Upper lobe of right lung (tissue), 1 donor: ENCODE results near the gene ANTXRL. TPM values are rescaled to one million over a fixed set of nuclear protein-coding genes. Genes with fewer than 3 reads are reported as not detected.
"Not testable (repeated sequence)": the region's sequence is repeated elsewhere in the genome, so short reads cannot be mapped to it uniquely, and the experiment has no call there.

Source experiments
- ATAC-seq: fragments of 200-7000 bp; cut with Tn5 transposase; one replicate; pipeline ENCODE4 v1.9.1; 2020; ENCODE audit warnings: mild to moderate bottlenecking, moderate library complexity
- DNase-seq: peaks from one replicate; pipeline ENCODE4 v3.0.0-alpha.2; 2020
- H3K27ac ChIP-seq: fragments of 200-600 bp; one replicate; pipeline ENCODE4 v1.8.0; 2022
- H3K27me3 ChIP-seq: fragments of 200-600 bp; one replicate; pipeline ENCODE4 v1.8.0; 2022; ENCODE audit warnings: mild to moderate bottlenecking
- H3K36me3 ChIP-seq: fragments of 200-600 bp; one replicate; pipeline ENCODE4 v1.8.0; 2022
- H3K4me1 ChIP-seq: fragments of 200-600 bp; one replicate; pipeline ENCODE4 v1.8.0; 2022
- H3K4me3 ChIP-seq: fragments of 200-600 bp; one replicate; pipeline ENCODE4 v1.8.0; 2022; ENCODE audit warnings: mild to moderate bottlenecking
- H3K9me3 ChIP-seq: fragments of 200-600 bp; one replicate; pipeline ENCODE4 v1.8.0; 2022
- intact Hi-C: fragments of 100-400 bp; cut with DNase I; formaldehyde crosslinking; loops from one replicate; pipeline ENCODE4 v1.11.0; 2022
- total RNA-seq: library from RNA; stranded (reverse); fragmentation: NEBNext Ultra II Directional; extraction: Animal tissue kit (Norgen Biotek cat#: 25700); gene quantifications from one replicate; pipeline ENCODE4 v1.2.1, GENCODE V29; 2021
- TF ChIP-seq, protein P1 (sequence below): fragments of 200-600 bp; IDR thresholded peaks from one replicate; pipeline ENCODE4 v1.8.0; 2022; ENCODE audit warnings: antibody characterized with exemption
- donor health status: DM: no; HTN: yes; CAD: no; lungs with severe emphysema.

ANTXRL gene
- total RNA-seq, 1 donor from 2014 or later, result not detected

DNA sequence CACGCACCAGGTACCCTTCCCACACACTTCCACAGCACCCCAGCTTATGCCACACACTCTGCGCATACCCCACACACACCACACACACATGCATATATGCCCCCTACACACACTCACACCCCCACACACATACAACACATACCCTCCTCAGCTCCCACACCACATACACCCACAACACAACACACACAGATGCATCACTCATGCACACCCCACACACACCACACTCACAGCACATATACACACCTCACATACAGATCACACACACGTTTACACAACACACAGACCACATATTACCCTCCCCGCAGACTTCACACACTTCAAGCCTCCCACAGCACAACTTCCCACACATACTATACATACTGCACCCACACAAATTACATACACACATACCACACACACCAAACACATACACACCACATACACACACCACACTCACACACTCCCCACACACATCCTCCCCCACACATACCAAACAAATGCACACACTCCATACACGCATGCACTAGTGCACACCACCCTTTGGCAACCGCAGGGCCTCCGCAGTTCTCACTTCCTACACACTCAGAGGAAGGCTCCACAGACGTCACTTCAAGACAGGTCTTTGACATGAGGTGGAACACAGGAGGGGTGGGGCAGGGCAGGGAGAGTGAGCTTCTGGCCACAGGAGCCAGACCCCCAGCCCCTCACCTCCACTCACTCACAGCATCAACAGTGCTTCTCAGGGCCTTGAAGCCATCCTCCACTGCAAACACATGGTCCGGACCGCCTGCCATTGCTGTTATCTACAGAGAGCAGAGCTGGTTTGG lies 18.5 kb upstream of the ANTXRL start:
- TF ChIP-seq, protein P1, sequence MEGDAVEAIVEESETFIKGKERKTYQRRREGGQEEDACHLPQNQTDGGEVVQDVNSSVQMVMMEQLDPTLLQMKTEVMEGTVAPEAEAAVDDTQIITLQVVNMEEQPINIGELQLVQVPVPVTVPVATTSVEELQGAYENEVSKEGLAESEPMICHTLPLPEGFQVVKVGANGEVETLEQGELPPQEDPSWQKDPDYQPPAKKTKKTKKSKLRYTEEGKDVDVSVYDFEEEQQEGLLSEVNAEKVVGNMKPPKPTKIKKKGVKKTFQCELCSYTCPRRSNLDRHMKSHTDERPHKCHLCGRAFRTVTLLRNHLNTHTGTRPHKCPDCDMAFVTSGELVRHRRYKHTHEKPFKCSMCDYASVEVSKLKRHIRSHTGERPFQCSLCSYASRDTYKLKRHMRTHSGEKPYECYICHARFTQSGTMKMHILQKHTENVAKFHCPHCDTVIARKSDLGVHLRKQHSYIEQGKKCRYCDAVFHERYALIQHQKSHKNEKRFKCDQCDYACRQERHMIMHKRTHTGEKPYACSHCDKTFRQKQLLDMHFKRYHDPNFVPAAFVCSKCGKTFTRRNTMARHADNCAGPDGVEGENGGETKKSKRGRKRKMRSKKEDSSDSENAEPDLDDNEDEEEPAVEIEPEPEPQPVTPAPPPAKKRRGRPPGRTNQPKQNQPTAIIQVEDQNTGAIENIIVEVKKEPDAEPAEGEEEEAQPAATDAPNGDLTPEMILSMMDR, result no peak
- no peaks in the 10 kb centered on the region for H3K4me1 ChIP-seq
- H3K9me3 ChIP-seq, result no peaks in the 10 kb centered on the region
- intact Hi-C loops, result no loop called here
- DNase-seq (no peak), ATAC-seq (no peak)
- no peak overlapping the region for H3K27ac ChIP-seq
- no peaks in the 10 kb centered on the region for H3K27me3 ChIP-seq
- peak overlapping the region; percentile 10 for H3K4me3 ChIP-seq
- H3K36me3 ChIP-seq, result no peaks in the 10 kb centered on the region

DNA sequence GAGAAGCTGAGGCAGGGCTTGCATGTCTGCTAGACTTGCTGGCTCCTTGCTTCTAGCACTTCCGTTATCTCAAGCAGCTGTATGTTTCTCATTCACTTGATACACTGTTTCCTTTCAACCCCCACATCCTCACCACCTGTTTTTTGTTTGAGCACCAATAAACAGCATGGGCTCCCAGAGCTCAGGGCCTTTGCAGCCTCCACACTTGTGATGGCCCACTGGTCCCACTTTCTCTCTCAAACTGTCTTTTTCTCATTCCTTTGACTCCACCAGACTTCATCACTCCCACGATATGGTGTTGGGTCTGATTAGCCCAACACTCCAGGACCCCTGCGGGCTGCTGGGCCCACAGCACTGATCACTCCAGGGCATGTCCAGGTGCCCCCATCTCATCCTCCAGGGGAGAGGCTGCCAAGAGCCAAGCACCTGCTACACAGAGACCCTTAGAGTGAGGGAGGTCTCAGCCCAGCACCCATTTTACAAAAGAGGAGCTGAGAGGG lies 17.2 kb upstream of the ANTXRL start:
- DNase-seq, H3K4me3 ChIP-seq, H3K9me3 ChIP-seq, H3K27me3 ChIP-seq, H3K4me1 ChIP-seq, H3K27ac ChIP-seq, H3K36me3 ChIP-seq, ATAC-seq, intact Hi-C loops: not testable (repeated sequence)

DNA sequence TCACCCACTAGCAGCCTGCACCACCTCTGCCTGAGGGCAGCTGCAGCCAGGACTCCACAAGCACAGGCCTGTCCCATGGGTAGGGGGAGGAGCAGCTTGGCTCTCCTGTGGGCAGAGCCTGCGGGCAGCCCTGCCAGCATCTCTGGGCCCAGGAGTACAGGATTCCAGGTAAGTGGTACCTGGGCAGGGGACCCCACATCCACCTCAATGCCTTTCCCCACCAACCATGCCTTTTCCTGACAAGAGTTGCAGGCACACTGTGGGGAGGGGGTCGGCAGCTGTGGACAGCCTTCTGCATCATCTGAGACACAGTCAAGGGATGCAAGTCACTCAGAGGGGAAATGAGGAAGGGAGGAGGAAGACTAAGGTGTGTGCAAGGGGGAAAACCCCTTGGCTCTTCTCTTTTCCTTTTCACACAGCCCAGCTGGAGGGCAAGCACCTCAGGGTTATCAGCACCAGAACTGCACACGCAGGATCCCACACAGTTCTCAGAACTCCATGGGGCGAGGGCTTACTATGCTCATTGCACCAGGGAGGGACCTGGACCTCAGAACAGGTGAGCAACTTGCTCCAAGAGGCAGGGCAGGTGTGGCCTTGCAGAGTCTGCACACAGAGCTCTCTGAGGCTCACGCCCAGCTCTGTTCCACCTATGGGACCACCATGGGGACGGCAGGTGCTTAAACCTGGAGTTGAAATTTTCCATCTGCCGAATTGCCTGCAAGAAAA lies 16.5 kb upstream of the ANTXRL start:
- Histone ChIP-seq H3K4me1 (no peaks in the 10 kb centered on the region), H3K27ac (no peak overlapping the region), H3K9me3 (no peaks in the 10 kb centered on the region), H3K27me3 (no peaks in the 10 kb centered on the region), H3K4me3 (no peak overlapping the region), H3K36me3 (no peaks in the 10 kb centered on the region)
- intact Hi-C loops, result no loop called here
- TF ChIP-seq, protein P1, result no peak
- ATAC-seq, result no peak
- no peak for DNase-seq

DNA sequence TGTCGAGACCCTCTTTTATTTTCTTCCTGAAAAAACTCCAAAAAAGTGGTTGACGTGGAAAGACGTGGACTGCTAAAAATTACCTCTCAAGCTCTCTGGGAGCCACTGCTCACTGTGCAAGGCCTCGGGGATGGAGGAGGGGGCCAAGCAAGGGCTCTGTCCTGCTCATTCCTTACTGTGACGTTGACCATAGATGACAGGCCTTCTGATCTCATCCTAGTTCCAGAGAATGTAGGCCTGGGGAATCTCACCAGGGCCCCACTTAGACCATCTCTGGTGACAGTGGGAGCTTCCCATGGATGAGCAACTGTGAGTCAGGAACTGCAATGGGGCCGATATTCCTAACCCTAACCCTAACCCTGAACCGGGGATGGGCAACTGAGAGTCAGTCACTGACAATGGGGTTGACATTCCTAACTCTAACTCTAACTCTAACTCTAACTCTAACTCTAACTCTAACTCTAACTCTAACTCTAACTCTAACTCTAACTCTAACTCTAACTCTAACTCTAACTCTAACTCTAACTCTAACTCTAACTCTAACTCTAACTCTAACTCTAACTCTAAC lies 15.8 kb upstream of the ANTXRL start:
- H3K9me3 ChIP-seq, DNase-seq, H3K36me3 ChIP-seq, ATAC-seq, H3K27me3 ChIP-seq, H3K4me3 ChIP-seq, H3K4me1 ChIP-seq, intact Hi-C loops, H3K27ac ChIP-seq: not testable (repeated sequence)

DNA sequence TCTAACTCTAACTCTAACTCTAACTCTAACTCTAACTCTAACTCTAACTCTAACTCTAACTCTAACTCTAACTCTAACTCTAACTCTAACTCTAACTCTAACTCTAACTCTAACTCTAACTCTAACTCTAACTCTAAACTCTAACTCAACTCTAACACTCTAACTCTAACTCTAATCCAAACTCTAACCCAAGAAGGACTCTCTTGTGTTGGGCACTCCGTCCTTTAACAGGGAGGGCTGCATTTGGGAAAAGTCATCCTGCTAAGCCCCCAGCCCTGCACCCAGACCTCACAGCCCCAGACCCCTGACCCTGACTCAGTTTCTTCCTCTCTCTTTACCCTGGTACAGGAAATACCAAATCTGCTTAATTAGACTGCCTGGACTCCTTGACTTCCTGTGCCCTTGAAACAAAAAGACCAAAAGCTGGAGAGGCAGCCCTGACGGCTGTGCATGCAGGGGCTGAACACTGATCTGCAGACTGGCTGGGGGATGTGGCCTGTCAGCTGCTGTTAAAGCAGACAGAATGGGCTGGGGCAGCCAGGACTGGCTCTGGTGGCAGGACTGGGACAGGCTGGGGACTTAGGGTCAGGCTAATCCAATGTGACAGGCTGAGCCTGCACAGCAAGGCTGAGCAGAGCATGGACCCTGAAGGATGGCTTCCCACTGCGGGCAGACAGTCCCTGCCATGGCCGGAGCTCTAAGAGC lies 14.8 kb upstream of the ANTXRL start:
- DNase-seq, H3K4me3 ChIP-seq, H3K4me1 ChIP-seq, H3K36me3 ChIP-seq, H3K27ac ChIP-seq, ATAC-seq, H3K9me3 ChIP-seq, H3K27me3 ChIP-seq, intact Hi-C loops: not testable (repeated sequence)

DNA sequence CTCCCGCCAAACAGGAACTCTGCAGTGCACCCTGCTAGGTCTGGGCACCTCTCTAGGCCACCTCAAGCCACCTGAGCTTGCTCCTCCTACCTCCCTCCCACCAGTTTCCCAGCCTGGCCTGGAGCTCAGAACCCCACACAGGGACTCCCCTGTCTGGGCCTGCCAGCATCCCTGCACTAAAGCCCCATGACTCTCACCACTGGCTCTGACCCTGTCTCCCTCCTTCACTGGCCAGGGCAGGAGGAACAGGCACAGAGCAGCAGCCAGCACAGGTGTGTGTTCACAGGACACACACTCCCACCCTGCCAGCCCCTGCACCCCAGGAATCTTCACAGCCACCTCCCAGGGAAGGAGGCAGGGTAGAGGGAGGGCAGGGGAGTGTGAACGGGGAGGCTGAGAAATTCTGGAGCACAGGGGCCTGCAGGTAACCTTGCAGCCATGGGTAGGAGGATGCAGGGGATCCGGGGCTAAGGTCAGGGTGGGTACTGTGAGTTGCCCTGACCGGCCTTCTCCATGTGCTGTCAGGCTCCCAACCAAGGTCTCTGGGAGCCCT lies 13.9 kb upstream of the ANTXRL start:
- ATAC-seq (peak; percentile 29), DNase-seq (no peak)
- Histone ChIP-seq H3K4me3 (no peak overlapping the region), H3K36me3 (no peaks in the 10 kb centered on the region), H3K27me3 (no peaks in the 10 kb centered on the region), H3K4me1 (no peaks in the 10 kb centered on the region), H3K9me3 (no peaks in the 10 kb centered on the region), H3K27ac (no peak overlapping the region)
- TF ChIP-seq, protein P1, result no peak
- intact Hi-C loops, result no loop called here
